IPS-15b (cell line): ENCODE measurements around the gene SUMO1.
A peak's percentile ranks its signal among the peaks of the same experiment; 100 is the strongest.
"Not testable (repeated sequence)": the region's sequence is repeated elsewhere in the genome, so short reads cannot be mapped to it uniquely, and the experiment has no call there.

Experiments
- H3K27me3 ChIP-seq: one replicate; pipeline ENCODE4 v1.6.1; 2013; ENCODE audit warnings: low read length; ENCODE audit not compliant: control insufficient read depth, insufficient read depth
- H3K36me3 ChIP-seq: one replicate; pipeline ENCODE4 v1.6.1; 2013; ENCODE audit warnings: low read length; ENCODE audit not compliant: control insufficient read depth, insufficient read depth
- H3K4me1 ChIP-seq: one replicate; pipeline ENCODE4 v1.6.1; 2013; ENCODE audit warnings: mild to moderate bottlenecking, low read length; ENCODE audit not compliant: control insufficient read depth, insufficient read depth
- H3K4me3 ChIP-seq: one replicate; pipeline ENCODE4 v1.5.1; 2013; ENCODE audit warnings: low read depth, low read length
- H3K9ac ChIP-seq: one replicate; pipeline ENCODE4 v1.6.1; 2013; ENCODE audit warnings: low read depth, mild to moderate bottlenecking, low read length
- H3K9me3 ChIP-seq: one replicate; pipeline ENCODE4 v1.6.1; 2013; ENCODE audit warnings: mild to moderate bottlenecking, low read length; ENCODE audit not compliant: control insufficient read depth, insufficient read depth

SUMO1 gene

DNA sequence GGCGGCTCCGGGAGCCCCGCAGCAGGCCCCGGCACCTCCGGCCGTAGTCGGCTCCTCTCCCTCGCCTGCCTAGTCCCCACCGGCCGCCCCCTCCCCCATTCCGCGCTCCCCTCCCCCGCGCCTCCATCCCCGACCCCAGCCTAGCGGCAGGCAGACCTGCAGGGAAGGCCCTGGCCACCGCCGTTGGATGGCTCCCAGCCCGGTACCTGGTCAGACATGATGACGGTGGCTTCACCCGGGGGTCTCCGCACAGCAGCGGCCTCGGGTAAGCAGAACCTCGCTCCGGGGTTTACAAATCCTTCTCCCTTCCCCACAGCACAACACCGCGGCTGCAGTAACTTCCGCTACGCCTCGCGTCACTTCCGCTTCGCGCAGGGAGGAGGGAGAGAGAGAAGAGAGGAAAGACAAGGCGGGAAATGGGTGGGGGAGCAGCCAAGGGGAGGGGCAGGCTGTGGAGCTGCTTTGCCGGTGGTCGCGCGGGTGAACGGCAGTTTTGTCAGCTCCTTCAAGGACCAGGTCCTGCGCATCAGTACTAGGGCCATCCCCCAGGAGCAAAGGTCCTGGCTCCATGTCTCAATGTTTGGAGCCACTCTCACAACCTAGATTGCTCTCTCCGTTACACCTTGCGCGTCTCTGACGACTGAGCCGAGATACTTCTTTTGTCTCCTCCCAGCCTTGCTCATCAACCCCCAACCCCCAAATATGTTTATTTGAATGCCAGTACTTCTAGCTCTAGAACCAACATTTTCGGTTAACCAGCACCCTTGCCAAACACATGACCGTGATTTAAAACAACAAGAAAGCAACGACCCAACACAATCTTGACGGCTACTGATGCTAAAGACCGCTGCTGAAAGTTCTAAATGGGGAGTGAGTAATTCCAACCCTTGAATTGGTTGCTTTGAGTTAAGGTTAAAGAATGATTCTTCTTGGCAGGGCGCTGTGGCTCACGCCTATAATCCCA is at the start of gene SUMO1:
SUMO1 (minus strand) TSS at position 364 of the 964 bp plus-strand sequence; CDS start at position 218, 146 bp downstream.
- H3K4me3 ChIP-seq, result peak within 1 kb of the TSS; percentile 96
- no peaks in the 10 kb centered on the region for H3K36me3 ChIP-seq
- no peaks in the 10 kb centered on the region for H3K27me3 ChIP-seq
- H3K9ac ChIP-seq, result peak within 1 kb of the TSS; percentile 98
- H3K4me1 ChIP-seq, result peaks cover 12% of the 10 kb centered on the region
- no peaks in the 10 kb centered on the region for H3K9me3 ChIP-seq

DNA sequence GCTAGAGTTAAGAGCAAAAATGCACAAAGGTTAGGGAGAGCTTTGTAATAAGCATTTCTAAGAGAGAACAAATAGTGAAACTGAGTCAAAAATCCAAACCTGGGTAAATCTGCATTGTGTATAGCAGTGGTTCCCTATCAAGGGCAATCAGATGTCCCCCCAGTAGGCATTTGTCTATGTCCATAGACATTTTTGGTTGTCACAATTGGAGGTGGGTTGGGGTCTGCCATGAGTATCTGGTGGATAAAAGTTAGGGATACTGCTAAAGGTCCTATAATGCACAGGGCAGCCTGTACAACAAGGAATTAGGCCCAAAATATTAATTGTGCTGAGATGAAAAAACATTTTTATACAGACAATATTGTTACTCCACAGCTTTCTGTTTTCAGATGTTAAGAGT is 48.2 kb upstream of the SUMO1 start:
- H3K9me3 ChIP-seq, result no peaks in the 10 kb centered on the region
- no peaks in the 10 kb centered on the region for H3K27me3 ChIP-seq
- H3K4me1 ChIP-seq, result no peaks in the 10 kb centered on the region
- no peak overlapping the region for H3K9ac ChIP-seq
- no peak overlapping the region for H3K4me3 ChIP-seq
- peaks cover 48% of the 10 kb centered on the region for H3K36me3 ChIP-seq

DNA sequence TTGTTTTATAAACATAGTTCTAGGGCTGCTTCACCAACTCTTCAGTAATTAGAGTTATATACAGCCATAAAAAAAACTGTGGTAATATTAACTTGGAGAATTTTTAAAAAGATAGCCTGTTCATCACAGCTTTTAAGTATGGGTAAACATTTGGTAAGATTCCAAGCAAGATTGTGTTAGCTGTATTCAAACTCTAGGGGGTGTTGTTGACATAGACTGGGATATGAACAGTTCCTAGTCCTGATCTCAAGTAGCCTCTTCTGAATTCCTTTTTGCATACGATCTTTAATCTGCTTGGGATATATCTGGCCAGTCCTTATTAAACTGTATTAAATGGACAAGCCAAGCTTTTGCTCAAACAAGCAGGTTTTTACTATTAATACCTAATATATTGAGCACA is 40.5 kb upstream of the SUMO1 start:
- no peaks in the 10 kb centered on the region for H3K4me1 ChIP-seq
- peaks cover 32% of the 10 kb centered on the region for H3K36me3 ChIP-seq
- H3K9me3 ChIP-seq, result no peaks in the 10 kb centered on the region
- H3K4me3 ChIP-seq, result no peak overlapping the region
- no peaks in the 10 kb centered on the region for H3K27me3 ChIP-seq
- H3K9ac ChIP-seq, result no peak overlapping the region

DNA sequence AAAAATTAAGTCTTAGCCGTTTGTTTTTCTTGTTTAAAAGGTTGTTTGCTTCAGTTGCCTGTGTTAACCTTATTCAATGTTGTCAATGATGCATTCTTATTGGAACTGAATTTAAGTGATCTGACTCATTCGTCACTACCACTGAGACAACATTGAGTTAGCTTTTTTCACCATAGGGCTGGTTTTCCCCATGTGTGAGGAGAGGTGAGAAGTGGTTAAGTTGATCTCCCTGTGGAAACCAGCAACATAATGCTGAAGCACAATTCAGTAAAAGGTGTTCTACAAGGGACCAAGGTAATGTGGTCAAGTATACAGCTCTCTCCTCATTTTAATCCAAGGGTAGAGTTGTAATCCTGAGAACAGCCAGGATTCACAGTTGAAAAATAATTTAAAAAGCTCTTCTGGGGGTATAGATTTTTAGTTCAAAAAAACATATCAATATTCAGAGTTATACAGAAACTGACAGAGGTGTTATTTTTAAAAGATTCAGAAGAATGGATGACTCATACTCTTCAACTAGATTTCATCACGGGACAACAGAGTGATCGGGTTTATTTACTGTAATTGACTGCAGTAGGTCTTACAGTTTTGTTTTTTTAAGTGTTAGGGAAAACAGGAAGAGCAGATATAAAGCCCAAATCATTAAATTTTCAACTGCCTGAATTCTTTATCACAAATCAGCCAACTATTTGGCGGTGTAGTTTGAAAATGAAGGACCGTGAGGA is 39.8 kb upstream of the SUMO1 start:
- H3K4me3 ChIP-seq, result no peak overlapping the region
- peaks cover 25% of the 10 kb centered on the region for H3K36me3 ChIP-seq
- no peak overlapping the region for H3K9ac ChIP-seq
- no peaks in the 10 kb centered on the region for H3K9me3 ChIP-seq
- H3K27me3 ChIP-seq, result no peaks in the 10 kb centered on the region
- no peaks in the 10 kb centered on the region for H3K4me1 ChIP-seq

DNA sequence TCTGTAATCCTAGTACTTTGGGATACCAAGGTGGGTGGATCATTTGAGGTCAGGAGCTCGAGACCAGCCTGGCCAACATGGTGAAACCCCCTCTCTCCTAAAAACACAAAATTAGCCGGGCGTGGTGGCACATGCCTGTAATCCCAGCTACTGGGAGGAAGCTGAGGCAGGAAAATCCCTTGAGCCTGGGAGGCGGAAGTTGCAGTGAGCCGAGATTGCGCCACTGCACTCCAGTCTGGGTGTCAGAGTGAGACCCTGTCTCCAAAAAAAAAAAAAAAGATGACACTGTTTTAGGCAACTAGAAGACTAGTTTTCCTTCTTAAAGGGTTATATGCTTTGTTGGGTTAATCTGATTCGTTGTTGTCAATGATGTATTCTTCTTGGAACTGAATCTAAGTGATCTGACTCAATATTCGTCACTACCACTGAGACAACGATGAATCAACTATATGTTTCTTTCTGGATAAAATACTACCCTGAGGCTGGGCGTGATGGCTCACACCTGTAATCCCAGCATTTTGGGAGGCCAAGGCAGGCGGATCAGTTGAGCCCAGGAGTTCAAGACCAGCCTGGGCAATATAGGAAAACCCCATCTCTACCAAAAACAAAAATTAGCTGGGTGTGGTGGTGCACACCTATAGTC is 37.8 kb upstream of the SUMO1 start:
- not testable (repeated sequence) for H3K9me3 ChIP-seq, H3K9ac ChIP-seq, H3K4me3 ChIP-seq, H3K27me3 ChIP-seq, H3K4me1 ChIP-seq, H3K36me3 ChIP-seq

DNA sequence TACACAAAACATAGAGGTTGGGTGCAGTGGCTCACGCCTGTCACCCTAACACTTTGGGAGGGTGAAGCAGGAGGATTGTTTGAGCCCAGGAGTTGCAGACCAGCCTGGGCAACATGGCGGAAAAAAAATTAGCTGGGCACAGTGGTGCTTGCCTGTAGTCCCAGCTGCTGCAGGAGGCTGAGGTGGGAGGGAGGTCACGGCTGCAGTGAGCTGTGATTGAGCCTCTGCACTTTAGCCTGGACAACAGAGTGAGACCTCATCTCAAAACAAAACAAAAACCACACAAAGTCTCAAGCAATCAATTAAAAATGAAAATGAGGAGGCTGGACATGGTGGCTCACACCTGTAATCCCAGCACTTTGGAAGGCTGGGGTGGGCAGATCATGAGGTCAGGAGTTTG is 32.1 kb upstream of the SUMO1 start:
- Histone ChIP-seq H3K4me1 (no peaks in the 10 kb centered on the region), H3K36me3 (no peaks in the 10 kb centered on the region), H3K4me3 (no peak overlapping the region), H3K9me3 (no peaks in the 10 kb centered on the region), H3K27me3 (no peaks in the 10 kb centered on the region), H3K9ac (no peak overlapping the region)

DNA sequence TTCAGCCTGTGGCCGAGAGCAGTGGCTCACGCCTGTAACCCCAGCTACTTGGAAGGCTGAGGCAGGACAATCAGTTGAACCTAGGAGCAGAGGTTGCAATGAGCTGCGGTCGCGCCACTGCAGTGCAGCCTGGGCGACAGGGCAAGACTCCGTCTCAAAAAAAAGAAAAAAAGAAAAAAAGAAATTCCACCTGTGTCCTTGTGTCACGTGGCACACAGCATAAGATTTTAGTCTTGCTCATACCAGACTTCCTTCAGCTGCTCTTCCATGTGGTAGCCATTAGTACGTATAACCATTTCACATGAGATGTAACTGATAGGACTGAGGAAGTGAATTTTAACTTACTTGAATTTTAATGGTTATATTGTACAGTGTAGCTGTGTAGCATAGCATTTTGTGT is 31.2 kb upstream of the SUMO1 start:
- Histone ChIP-seq H3K36me3 (no peaks in the 10 kb centered on the region), H3K9me3 (no peaks in the 10 kb centered on the region), H3K27me3 (no peaks in the 10 kb centered on the region), H3K4me3 (no peak overlapping the region), H3K9ac (no peak overlapping the region), H3K4me1 (no peaks in the 10 kb centered on the region)

DNA sequence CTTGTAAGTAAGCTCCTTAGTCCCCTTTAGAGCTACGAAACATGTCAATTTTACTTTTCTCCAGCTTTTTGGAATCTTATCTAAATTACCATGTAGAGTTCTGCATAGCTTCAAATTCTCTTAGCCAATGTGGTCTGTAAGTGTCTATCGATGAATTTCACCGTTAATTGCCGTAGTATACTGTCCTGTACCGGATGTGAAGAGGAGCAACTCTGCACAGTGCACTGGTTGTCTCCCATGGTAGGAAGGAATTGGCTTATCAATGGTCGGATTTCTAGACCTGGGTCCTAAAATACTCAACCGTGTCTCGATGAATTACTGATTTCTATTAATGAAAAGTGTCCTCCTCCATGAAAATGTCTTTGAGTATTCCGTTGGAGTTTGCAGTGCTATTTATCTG is 29.1 kb upstream of the SUMO1 start:
- Histone ChIP-seq H3K27me3 (no peaks in the 10 kb centered on the region), H3K9me3 (no peaks in the 10 kb centered on the region), H3K4me3 (peak overlapping the region; percentile 96), H3K36me3 (no peaks in the 10 kb centered on the region), H3K4me1 (no peaks in the 10 kb centered on the region), H3K9ac (peak overlapping the region; percentile 100)

DNA sequence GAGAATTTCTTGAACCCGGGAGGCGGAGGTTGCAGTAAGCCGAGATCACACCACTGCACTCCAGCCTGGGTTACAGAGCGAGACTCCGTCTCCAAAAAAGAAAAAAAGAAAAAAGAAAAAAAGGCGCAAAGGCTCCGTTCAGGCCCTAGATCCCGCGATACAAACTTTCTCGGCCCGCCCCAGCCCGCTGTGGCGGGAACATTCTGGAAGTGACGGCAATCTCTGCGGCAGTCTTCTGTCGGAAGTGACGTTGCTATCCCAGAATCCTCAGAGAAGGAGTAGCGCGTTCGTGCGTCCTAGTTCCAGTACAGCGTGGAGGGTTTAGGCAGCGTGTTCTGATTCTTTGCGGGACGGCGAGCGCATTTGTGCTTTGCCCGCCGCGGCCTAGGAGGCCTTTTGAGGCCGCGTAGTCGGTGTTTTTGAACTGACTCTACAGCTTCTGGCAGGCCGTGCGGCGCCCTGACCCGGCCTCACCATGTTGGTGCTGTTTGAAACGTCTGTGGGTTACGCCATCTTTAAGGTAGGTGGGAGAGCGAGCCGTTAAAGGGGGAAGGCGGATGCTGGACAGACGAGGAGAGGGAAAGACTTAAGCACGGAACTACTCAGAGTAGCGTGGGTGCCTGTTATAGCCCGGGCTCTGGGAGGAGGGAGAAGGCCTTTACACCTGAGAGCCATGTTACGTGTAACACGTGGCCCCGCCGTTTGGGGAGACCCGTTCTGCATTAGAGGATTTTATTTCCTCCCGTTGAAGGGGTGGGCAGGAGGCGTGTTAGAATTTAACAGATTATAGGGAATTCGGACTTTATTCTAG is 27.3 kb upstream of the SUMO1 start, which contains the start of gene NOP58:
NOP58 (plus strand) TSS at position 297 of the 811 bp plus-strand sequence; CDS start at position 476, 179 bp downstream.
- no peaks in the 10 kb centered on the region for H3K27me3 ChIP-seq
- H3K4me1 ChIP-seq, result no peaks in the 10 kb centered on the region
- no peaks in the 10 kb centered on the region for H3K9me3 ChIP-seq
- H3K36me3 ChIP-seq, result no peaks in the 10 kb centered on the region
- peak within 1 kb of the TSS; percentile 100 for H3K9ac ChIP-seq
- H3K4me3 ChIP-seq, result peak within 1 kb of the TSS; percentile 96

DNA sequence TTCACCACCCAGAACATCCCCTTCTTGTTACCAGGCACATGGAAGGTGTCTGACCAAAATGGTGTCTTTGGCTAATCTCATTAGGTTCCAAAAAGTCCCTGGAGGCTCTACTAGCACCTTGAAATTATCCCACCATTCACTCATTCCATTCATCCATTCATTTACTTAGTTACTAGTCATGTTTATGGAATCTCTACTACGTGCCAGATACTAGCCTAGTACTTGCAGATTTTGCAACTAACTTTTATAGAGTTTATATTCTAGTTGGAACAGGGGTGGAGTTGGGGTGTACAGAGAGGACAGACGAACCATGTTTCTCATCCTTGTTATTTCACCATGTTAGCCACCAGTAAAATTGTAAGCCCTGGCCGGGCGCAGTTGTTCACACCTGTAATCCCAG is 23.1 kb upstream of the SUMO1 start:
- H3K4me1 ChIP-seq, result no peaks in the 10 kb centered on the region
- no peaks in the 10 kb centered on the region for H3K36me3 ChIP-seq
- H3K9me3 ChIP-seq, result no peaks in the 10 kb centered on the region
- H3K27me3 ChIP-seq, result no peaks in the 10 kb centered on the region
- H3K9ac ChIP-seq, result no peak overlapping the region
- H3K4me3 ChIP-seq, result no peak overlapping the region

DNA sequence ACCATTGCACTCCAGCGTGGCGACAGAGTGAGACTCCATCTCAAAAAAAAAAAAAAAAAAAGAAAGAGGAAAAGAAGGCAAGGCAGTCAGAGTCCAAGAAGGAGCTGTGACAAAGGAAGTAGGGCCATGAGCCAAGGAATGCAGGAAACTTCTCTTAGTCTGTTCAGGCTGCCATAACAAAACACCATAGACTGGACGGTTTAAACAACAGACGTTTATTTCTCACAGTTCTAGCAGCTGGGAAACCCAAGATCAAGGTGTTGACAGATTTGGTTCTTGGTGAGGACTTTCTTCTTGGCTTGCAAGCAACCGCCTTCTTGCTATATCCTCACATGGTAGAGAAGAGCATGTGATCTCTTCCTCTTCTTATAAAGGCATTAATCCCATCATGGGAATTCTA is 13.1 kb upstream of the SUMO1 start:
- Histone ChIP-seq H3K36me3 (no peaks in the 10 kb centered on the region), H3K9ac (no peak overlapping the region), H3K9me3 (no peaks in the 10 kb centered on the region)

More for the DNA sequence above, 13.1 kb upstream of the SUMO1 start:
- Histone ChIP-seq H3K27me3 (peaks cover 2% of the 10 kb centered on the region), H3K4me1 (peaks cover 6% of the 10 kb centered on the region), H3K4me3 (no peak overlapping the region)
